ENCODE measurements around the gene STX3. TPM values are rescaled to one million over a fixed set of nuclear protein-coding genes. Genes with fewer than 3 reads are reported as not detected.

The STX3 gene
- total RNA-seq, 3 donors from 2014 or later (not counting 1 experiment from before 2014, with no cell fraction given) = 6.8 to 19.1 (median 17.0) TPM

DNA sequence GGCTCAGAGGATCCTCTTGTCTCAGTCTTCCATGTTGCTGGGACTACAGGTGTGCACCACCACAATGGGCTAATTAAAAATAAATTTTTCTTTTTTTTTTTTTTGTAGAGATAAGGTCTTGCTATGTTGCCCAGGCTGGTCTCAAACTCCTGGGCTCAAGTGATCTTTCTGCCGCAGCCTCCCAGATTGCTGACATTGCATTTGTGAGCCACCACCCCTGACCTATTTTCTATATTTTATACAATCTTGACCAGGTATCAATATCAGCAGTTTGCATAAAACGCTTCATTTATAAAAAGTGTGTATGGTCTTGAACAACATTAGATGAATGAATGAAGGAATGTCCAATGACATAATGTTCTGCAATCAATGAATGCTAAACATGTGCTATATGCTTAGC lies 9.1 kb upstream of the STX3 start:
- 89% methylated on average over 2 of the region's 2 CpGs for WGBS (ENCODE audit: insufficient coverage)
- Mint-ChIP-seq H3K36me3 (no peaks in the 10 kb centered on the region), H3K27ac (no peak overlapping the region), H3K9me3 (no peaks in the 10 kb centered on the region), H3K27me3 (ENCODE audit: low read depth in 2 of 2) (peaks cover 21 to 38% of the 10 kb centered on the region in 2 donors), H3K4me3 (no peak overlapping the region), H3K4me1 (no peaks in the 10 kb centered on the region)
- Histone ChIP-seq H3K9me3 (ENCODE audit: control insufficient read depth, insufficient read depth, low read length) (no peaks in the 10 kb centered on the region), H3K27me3 (ENCODE audit: control insufficient read depth, insufficient read depth, low read length) (no peaks in the 10 kb centered on the region), H3K36me3 (ENCODE audit: control insufficient read depth, insufficient read depth, low read length) (no peaks in the 10 kb centered on the region), H3K4me3 (ENCODE audit: low read length) (no peak overlapping the region), H3K27ac (ENCODE audit: low read length) (no peak overlapping the region), H3K4me1 (ENCODE audit: control insufficient read depth, insufficient read depth, low read length) (no peaks in the 10 kb centered on the region)
- intact Hi-C loops (cut with micrococcal nuclease) = no loop called here
- no peak for ATAC-seq
- TF ChIP-seq, protein P1, sequence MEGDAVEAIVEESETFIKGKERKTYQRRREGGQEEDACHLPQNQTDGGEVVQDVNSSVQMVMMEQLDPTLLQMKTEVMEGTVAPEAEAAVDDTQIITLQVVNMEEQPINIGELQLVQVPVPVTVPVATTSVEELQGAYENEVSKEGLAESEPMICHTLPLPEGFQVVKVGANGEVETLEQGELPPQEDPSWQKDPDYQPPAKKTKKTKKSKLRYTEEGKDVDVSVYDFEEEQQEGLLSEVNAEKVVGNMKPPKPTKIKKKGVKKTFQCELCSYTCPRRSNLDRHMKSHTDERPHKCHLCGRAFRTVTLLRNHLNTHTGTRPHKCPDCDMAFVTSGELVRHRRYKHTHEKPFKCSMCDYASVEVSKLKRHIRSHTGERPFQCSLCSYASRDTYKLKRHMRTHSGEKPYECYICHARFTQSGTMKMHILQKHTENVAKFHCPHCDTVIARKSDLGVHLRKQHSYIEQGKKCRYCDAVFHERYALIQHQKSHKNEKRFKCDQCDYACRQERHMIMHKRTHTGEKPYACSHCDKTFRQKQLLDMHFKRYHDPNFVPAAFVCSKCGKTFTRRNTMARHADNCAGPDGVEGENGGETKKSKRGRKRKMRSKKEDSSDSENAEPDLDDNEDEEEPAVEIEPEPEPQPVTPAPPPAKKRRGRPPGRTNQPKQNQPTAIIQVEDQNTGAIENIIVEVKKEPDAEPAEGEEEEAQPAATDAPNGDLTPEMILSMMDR (IDR thresholded peaks at IDR 0.05) = no peak
- DNase-seq = no peak

DNA sequence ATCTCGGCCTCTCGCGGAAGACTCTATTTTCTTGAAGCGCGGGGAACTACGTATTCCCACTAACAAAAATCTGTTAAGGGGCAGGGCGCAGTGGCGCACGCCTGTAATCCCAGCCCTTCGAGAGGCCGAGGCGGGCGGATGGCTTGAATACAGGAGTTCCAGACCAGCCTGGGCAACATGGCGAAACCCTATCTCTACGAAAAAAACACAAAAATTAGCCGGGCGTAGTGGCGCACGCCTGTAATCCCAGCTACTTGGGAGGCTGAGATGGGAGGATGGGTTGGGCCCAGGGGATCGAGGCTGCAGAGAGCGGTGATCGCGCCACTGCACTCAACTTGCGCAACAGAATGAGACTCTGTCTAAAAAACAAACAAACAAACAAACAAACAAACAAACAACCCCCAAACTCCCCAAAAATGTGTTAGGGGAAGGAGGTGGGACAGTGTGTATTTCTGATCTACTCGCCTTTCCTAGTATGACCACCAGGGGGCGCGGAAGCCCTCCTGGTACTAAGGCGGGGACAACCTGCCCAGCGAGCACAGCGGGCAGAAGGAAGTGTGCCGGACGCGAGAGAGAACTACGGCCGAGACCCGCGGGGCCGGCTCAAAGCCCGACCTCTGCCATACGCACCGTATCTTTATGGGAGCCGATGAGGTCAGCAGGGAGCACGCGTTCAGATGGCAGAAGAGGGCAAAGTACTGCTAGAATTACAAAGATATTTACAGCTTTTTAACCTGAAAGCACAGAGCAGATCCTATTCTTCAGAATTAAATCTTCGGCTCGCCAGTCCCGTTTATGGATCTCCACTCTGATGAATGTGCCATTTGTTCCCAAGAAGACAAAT lies 1.3 kb upstream of the STX3 start:
- Histone ChIP-seq H3K4me3 (ENCODE audit: low read length) (peak overlapping the region; percentile 74), H3K27me3 (ENCODE audit: control insufficient read depth, insufficient read depth, low read length) (no peaks in the 10 kb centered on the region), H3K9me3 (ENCODE audit: control insufficient read depth, insufficient read depth, low read length) (no peaks in the 10 kb centered on the region), H3K36me3 (ENCODE audit: control insufficient read depth, insufficient read depth, low read length) (no peaks in the 10 kb centered on the region), H3K4me1 (ENCODE audit: control insufficient read depth, insufficient read depth, low read length) (peaks cover 27% of the 10 kb centered on the region), H3K27ac (ENCODE audit: low read length) (no peak overlapping the region)
- H3K27ac Mint-ChIP-seq = peak overlapping the region; percentile 80 to 84
- peaks cover 41 to 47% of the 10 kb centered on the region in 2 donors for H3K4me1 Mint-ChIP-seq
- H3K4me3 Mint-ChIP-seq = peak overlapping the region; percentile 96
- H3K9me3 Mint-ChIP-seq = no peaks in the 10 kb centered on the region
- peaks cover 6 to 9% of the 10 kb centered on the region in 2 donors for H3K27me3 Mint-ChIP-seq (ENCODE audit: low read depth in 2 of 2)
- WGBS (ENCODE audit: insufficient coverage) = 39% methylated on average over 42 of the region's 47 CpGs
- DNase-seq (peak; percentile 82 to 90), ATAC-seq (peak; percentile 67 to 83 (median 75))
- H3K36me3 Mint-ChIP-seq = no peaks in the 10 kb centered on the region
- TF ChIP-seq, protein P1 (IDR thresholded peaks at IDR 0.05) = peak; percentile 84
- intact Hi-C loops (cut with micrococcal nuclease) = loop anchor here (1.0 to 5.0 kb wide), 3 partner anchors 48 to 438 kb away; partner anchors contain the start of gene MRPL16

- H3K4me1 ChIP-seq (ENCODE audit: control insufficient read depth, insufficient read depth, low read length) = peaks cover 27% of the 10 kb centered on the region
- WGBS (ENCODE audit: insufficient coverage) = under 1% methylated on average over 20 of the region's 20 CpGs
- H3K4me1 Mint-ChIP-seq = peaks cover 42 to 47% of the 10 kb centered on the region in 2 donors
- peaks cover under 1 to 3% of the 10 kb centered on the region in 2 donors for H3K27me3 Mint-ChIP-seq (ENCODE audit: low read depth in 2 of 2)
- H3K27ac Mint-ChIP-seq = peak overlapping the region; percentile 80 to 84
- intact Hi-C loops (cut with micrococcal nuclease) = loop anchor here (1.0 to 5.0 kb wide), 3 partner anchors 48 to 438 kb away; partner anchors contain the start of gene MRPL16
- no peaks in the 10 kb centered on the region for H3K9me3 Mint-ChIP-seq
- H3K4me3 ChIP-seq (ENCODE audit: low read length) = peak overlapping the region; percentile 74
- TF ChIP-seq, protein P1 (IDR thresholded peaks at IDR 0.05) = no peak
- H3K9me3 ChIP-seq (ENCODE audit: control insufficient read depth, insufficient read depth, low read length) = no peaks in the 10 kb centered on the region
- DNase-seq (peak; percentile 25 to 58), ATAC-seq (peak in 1 of 3 donors; percentile 19)
- no peaks in the 10 kb centered on the region for H3K27me3 ChIP-seq (ENCODE audit: control insufficient read depth, insufficient read depth, low read length)
- no peaks in the 10 kb centered on the region for H3K36me3 Mint-ChIP-seq
- H3K27ac ChIP-seq (ENCODE audit: low read length) = no peak overlapping the region
- no peaks in the 10 kb centered on the region for H3K36me3 ChIP-seq (ENCODE audit: control insufficient read depth, insufficient read depth, low read length)
- H3K4me3 Mint-ChIP-seq = peak overlapping the region; percentile 96
These were observed 700 bp upstream of the STX3 start for GRCh38 chr11:59754494-59754858.

Measured in natural killer cell (primary cell).